Measurements from ENCODE around the gene ARHGEF18.
"Not testable (repeated sequence)": the region's sequence is repeated elsewhere in the genome, so short reads cannot be mapped to it uniquely, and the experiment has no call there.

The ARHGEF18 gene

GRCh38 chr19:7363225-7363624 is 14.5 kb downstream of the ARHGEF18 start:
- Histone ChIP-seq H3K9ac (ENCODE audit: low read depth in 1 of 2, low read length in 2 of 2) (no peak overlapping the region), H3K27me3 (ENCODE audit: control insufficient read depth in 2 of 2, insufficient read depth in 2 of 2, low read length in 2 of 2) (no peaks in the 10 kb centered on the region), H3K27ac (ENCODE audit: low read depth in 2 of 2, low read length in 2 of 2) (no peak overlapping the region), H3K9me3 (ENCODE audit: control insufficient read depth in 2 of 2, low read length in 2 of 2) (no peaks in the 10 kb centered on the region), H3K4me1 (ENCODE audit: control insufficient read depth in 2 of 2, insufficient read depth in 2 of 2, low read length in 2 of 2) (no peaks in the 10 kb centered on the region), H3K36me3 (ENCODE audit: control insufficient read depth in 2 of 2, insufficient read depth in 2 of 2, low read length in 2 of 2) (no peaks in the 10 kb centered on the region), H3K4me3 (ENCODE audit: low read length in 2 of 2) (no peak overlapping the region)

DNA sequence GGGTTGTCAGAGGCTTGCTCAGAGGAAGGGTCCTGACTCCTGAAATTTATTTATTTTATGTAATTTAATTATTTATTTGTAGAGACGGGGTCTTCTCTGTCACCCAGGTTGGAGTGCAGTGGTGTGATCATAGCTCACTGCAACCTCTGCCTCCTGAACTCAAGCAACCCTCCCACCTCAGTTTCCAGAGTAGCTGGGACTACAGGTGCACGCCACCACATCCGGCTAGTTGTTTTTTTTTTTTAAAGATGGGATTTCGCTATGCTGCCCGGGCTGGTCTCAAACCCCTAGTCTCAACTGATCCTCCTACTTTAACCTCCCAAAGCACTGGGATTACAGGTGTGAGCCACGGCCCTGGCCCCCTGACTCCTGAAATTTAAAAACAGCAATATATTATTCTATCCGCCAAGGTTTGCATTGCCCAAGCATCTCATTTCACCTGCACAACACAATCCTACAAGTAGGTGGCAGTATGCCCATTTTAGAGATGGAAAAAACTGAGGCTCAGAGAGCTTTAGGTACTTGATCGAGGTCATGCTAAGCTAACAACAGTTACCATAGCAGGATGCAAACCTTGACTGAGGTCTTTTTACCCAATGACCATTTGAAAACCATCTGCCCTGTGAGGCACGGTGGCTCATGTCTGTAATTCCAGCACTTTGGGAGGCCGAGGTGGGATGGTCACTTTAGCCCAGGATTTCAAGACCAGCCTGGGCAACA is 18.1 kb downstream of the ARHGEF18 start:
- no peak overlapping the region for H3K9ac ChIP-seq (ENCODE audit: low read depth in 1 of 2, low read length in 2 of 2)
- no peaks in the 10 kb centered on the region for H3K27me3 ChIP-seq (ENCODE audit: control insufficient read depth in 2 of 2, insufficient read depth in 2 of 2, low read length in 2 of 2)
- H3K4me1 ChIP-seq (ENCODE audit: control insufficient read depth in 2 of 2, insufficient read depth in 2 of 2, low read length in 2 of 2) = no peaks in the 10 kb centered on the region
- H3K27ac ChIP-seq (ENCODE audit: low read depth in 2 of 2, low read length in 2 of 2) = no peak overlapping the region
- H3K36me3 ChIP-seq (ENCODE audit: control insufficient read depth in 2 of 2, insufficient read depth in 2 of 2, low read length in 2 of 2) = no peaks in the 10 kb centered on the region
- H3K9me3 ChIP-seq (ENCODE audit: control insufficient read depth in 2 of 2, low read length in 2 of 2) = no peaks in the 10 kb centered on the region
- H3K4me3 ChIP-seq (ENCODE audit: low read length in 2 of 2) = no peak overlapping the region

DNA sequence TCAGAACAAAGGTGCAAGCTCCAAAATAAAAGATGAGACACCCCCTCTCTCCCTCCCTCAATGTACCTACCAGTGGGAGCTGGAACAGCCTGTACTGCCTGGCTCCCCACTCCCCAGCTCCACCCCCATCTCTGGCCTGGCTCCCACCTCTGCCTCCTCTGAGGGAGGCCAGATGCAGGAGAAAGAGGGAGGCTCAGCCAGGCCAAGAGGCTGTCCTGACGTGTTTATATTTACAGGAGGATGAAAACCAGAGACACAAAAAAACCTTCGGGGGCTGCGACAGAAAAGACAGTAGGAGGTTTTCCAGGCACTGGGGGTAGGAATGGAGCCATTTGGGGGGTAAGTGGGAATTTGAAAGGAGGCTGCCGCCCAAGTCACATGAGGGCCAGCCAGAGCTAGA is 19.7 kb downstream of the ARHGEF18 start:
- H3K27me3 ChIP-seq (ENCODE audit: control insufficient read depth in 2 of 2, insufficient read depth in 2 of 2, low read length in 2 of 2) = no peaks in the 10 kb centered on the region
- H3K4me1 ChIP-seq (ENCODE audit: control insufficient read depth in 2 of 2, insufficient read depth in 2 of 2, low read length in 2 of 2) = no peaks in the 10 kb centered on the region
- no peak overlapping the region for H3K4me3 ChIP-seq (ENCODE audit: low read length in 2 of 2)
- H3K27ac ChIP-seq (ENCODE audit: low read depth in 2 of 2, low read length in 2 of 2) = no peak overlapping the region
- H3K9me3 ChIP-seq (ENCODE audit: control insufficient read depth in 2 of 2, low read length in 2 of 2) = no peaks in the 10 kb centered on the region
- H3K9ac ChIP-seq (ENCODE audit: low read depth in 1 of 2, low read length in 2 of 2) = no peak overlapping the region
- H3K36me3 ChIP-seq (ENCODE audit: control insufficient read depth in 2 of 2, insufficient read depth in 2 of 2, low read length in 2 of 2) = no peaks in the 10 kb centered on the region

DNA sequence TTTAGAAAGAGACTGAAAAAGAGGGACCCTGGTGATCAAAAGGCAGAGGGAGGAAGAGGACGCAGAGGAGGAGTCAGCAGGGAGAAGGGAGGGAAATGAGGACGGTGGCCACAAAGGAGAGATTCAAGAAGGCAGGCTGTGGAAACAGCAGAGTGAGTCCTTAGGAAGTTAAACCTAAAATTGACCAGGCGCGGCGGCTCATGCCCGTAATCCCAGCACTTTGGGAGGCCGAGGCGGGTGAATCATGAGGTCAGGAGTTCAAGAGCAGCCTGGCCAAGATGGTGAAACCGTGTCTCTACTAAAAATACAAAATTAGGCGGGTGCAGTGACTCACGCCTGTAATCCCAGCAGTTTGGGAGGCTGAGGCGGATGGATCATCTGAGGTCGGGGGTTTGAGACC is 20.1 kb downstream of the ARHGEF18 start:
- H3K4me1 ChIP-seq (ENCODE audit: control insufficient read depth in 2 of 2, insufficient read depth in 2 of 2, low read length in 2 of 2); H3K9ac ChIP-seq (ENCODE audit: low read depth in 1 of 2, low read length in 2 of 2); H3K9me3 ChIP-seq (ENCODE audit: control insufficient read depth in 2 of 2, low read length in 2 of 2); H3K4me3 ChIP-seq (ENCODE audit: low read length in 2 of 2); H3K36me3 ChIP-seq (ENCODE audit: control insufficient read depth in 2 of 2, insufficient read depth in 2 of 2, low read length in 2 of 2); H3K27me3 ChIP-seq (ENCODE audit: control insufficient read depth in 2 of 2, insufficient read depth in 2 of 2, low read length in 2 of 2): not testable (repeated sequence)
- peak overlapping the region in 1 of 2 donors; percentile 32 for H3K27ac ChIP-seq (ENCODE audit: low read depth in 2 of 2, low read length in 2 of 2)

- H3K36me3 ChIP-seq (ENCODE audit: control insufficient read depth in 2 of 2, insufficient read depth in 2 of 2, low read length in 2 of 2) = no peaks in the 10 kb centered on the region
- no peaks in the 10 kb centered on the region for H3K4me1 ChIP-seq (ENCODE audit: control insufficient read depth in 2 of 2, insufficient read depth in 2 of 2, low read length in 2 of 2)
- no peaks in the 10 kb centered on the region for H3K9me3 ChIP-seq (ENCODE audit: control insufficient read depth in 2 of 2, low read length in 2 of 2)
- H3K9ac ChIP-seq (ENCODE audit: low read depth in 1 of 2, low read length in 2 of 2) = no peak overlapping the region
- no peak overlapping the region for H3K4me3 ChIP-seq (ENCODE audit: low read length in 2 of 2)
- no peak overlapping the region for H3K27ac ChIP-seq (ENCODE audit: low read depth in 2 of 2, low read length in 2 of 2)
- no peaks in the 10 kb centered on the region for H3K27me3 ChIP-seq (ENCODE audit: control insufficient read depth in 2 of 2, insufficient read depth in 2 of 2, low read length in 2 of 2)
Observed at GRCh38 chr19:7370546-7370945, 21.8 kb downstream of the ARHGEF18 start.

- H3K9ac ChIP-seq (ENCODE audit: low read depth in 1 of 2, low read length in 2 of 2) = no peak overlapping the region
- no peaks in the 10 kb centered on the region for H3K36me3 ChIP-seq (ENCODE audit: control insufficient read depth in 2 of 2, insufficient read depth in 2 of 2, low read length in 2 of 2)
- H3K4me3 ChIP-seq (ENCODE audit: low read length in 2 of 2) = no peak overlapping the region
- H3K9me3 ChIP-seq (ENCODE audit: control insufficient read depth in 2 of 2, low read length in 2 of 2) = no peaks in the 10 kb centered on the region
- H3K27me3 ChIP-seq (ENCODE audit: control insufficient read depth in 2 of 2, insufficient read depth in 2 of 2, low read length in 2 of 2) = no peaks in the 10 kb centered on the region
- H3K27ac ChIP-seq (ENCODE audit: low read depth in 2 of 2, low read length in 2 of 2) = no peak overlapping the region
- no peaks in the 10 kb centered on the region for H3K4me1 ChIP-seq (ENCODE audit: control insufficient read depth in 2 of 2, insufficient read depth in 2 of 2, low read length in 2 of 2)
Observed at GRCh38 chr19:7371001-7371400, 22.3 kb downstream of the ARHGEF18 start.

GRCh38 chr19:7372810-7373209 is 24.1 kb downstream of the ARHGEF18 start:
- no peak overlapping the region for H3K27ac ChIP-seq (ENCODE audit: low read depth in 2 of 2, low read length in 2 of 2)
- no peaks in the 10 kb centered on the region for H3K27me3 ChIP-seq (ENCODE audit: control insufficient read depth in 2 of 2, insufficient read depth in 2 of 2, low read length in 2 of 2)
- no peaks in the 10 kb centered on the region for H3K36me3 ChIP-seq (ENCODE audit: control insufficient read depth in 2 of 2, insufficient read depth in 2 of 2, low read length in 2 of 2)
- H3K4me1 ChIP-seq (ENCODE audit: control insufficient read depth in 2 of 2, insufficient read depth in 2 of 2, low read length in 2 of 2) = no peaks in the 10 kb centered on the region
- no peak overlapping the region for H3K9ac ChIP-seq (ENCODE audit: low read depth in 1 of 2, low read length in 2 of 2)
- no peaks in the 10 kb centered on the region for H3K9me3 ChIP-seq (ENCODE audit: control insufficient read depth in 2 of 2, low read length in 2 of 2)
- no peak overlapping the region for H3K4me3 ChIP-seq (ENCODE audit: low read length in 2 of 2)

- Histone ChIP-seq H3K9me3 (ENCODE audit: control insufficient read depth in 2 of 2, low read length in 2 of 2) (no peaks in the 10 kb centered on the region), H3K36me3 (ENCODE audit: control insufficient read depth in 2 of 2, insufficient read depth in 2 of 2, low read length in 2 of 2) (no peaks in the 10 kb centered on the region), H3K9ac (ENCODE audit: low read depth in 1 of 2, low read length in 2 of 2) (no peak overlapping the region), H3K4me3 (ENCODE audit: low read length in 2 of 2) (no peak overlapping the region), H3K4me1 (ENCODE audit: control insufficient read depth in 2 of 2, insufficient read depth in 2 of 2, low read length in 2 of 2) (no peaks in the 10 kb centered on the region), H3K27ac (ENCODE audit: low read depth in 2 of 2, low read length in 2 of 2) (no peak overlapping the region), H3K27me3 (ENCODE audit: control insufficient read depth in 2 of 2, insufficient read depth in 2 of 2, low read length in 2 of 2) (no peaks in the 10 kb centered on the region)
Observed at GRCh38 chr19:7373862-7374261, 25.1 kb downstream of the ARHGEF18 start.

GRCh38 chr19:7376151-7376852 is 27.6 kb downstream of the ARHGEF18 start:
- H3K36me3 ChIP-seq (ENCODE audit: control insufficient read depth in 2 of 2, insufficient read depth in 2 of 2, low read length in 2 of 2) = no peaks in the 10 kb centered on the region
- no peaks in the 10 kb centered on the region for H3K4me1 ChIP-seq (ENCODE audit: control insufficient read depth in 2 of 2, insufficient read depth in 2 of 2, low read length in 2 of 2)
- no peak overlapping the region for H3K9ac ChIP-seq (ENCODE audit: low read depth in 1 of 2, low read length in 2 of 2)
- H3K4me3 ChIP-seq (ENCODE audit: low read length in 2 of 2) = no peak overlapping the region
- H3K27ac ChIP-seq (ENCODE audit: low read depth in 2 of 2, low read length in 2 of 2) = no peak overlapping the region
- H3K9me3 ChIP-seq (ENCODE audit: control insufficient read depth in 2 of 2, low read length in 2 of 2) = no peaks in the 10 kb centered on the region
- H3K27me3 ChIP-seq (ENCODE audit: control insufficient read depth in 2 of 2, insufficient read depth in 2 of 2, low read length in 2 of 2) = no peaks in the 10 kb centered on the region

- Histone ChIP-seq H3K4me1 (ENCODE audit: control insufficient read depth in 2 of 2, insufficient read depth in 2 of 2, low read length in 2 of 2) (no peaks in the 10 kb centered on the region), H3K9me3 (ENCODE audit: control insufficient read depth in 2 of 2, low read length in 2 of 2) (no peaks in the 10 kb centered on the region), H3K36me3 (ENCODE audit: control insufficient read depth in 2 of 2, insufficient read depth in 2 of 2, low read length in 2 of 2) (no peaks in the 10 kb centered on the region), H3K4me3 (ENCODE audit: low read length in 2 of 2) (no peak overlapping the region), H3K27ac (ENCODE audit: low read depth in 2 of 2, low read length in 2 of 2) (no peak overlapping the region), H3K9ac (ENCODE audit: low read depth in 1 of 2, low read length in 2 of 2) (no peak overlapping the region), H3K27me3 (ENCODE audit: control insufficient read depth in 2 of 2, insufficient read depth in 2 of 2, low read length in 2 of 2) (no peaks in the 10 kb centered on the region)
Observed at GRCh38 chr19:7377196-7377595, 28.5 kb downstream of the ARHGEF18 start.

All from mucosa of rectum (tissue), 2 donors.